GM21528 (cell line): ENCODE measurements around the gene AIG1.
"Not testable (repeated sequence)": the region's sequence is repeated elsewhere in the genome, so short reads cannot be mapped to it uniquely, and the experiment has no call there.

Experiments
- ATAC-seq: cut with Tn5 transposase; IDR thresholded peaks from one replicate; pipeline ENCODE4 v1.9.1; 2021; ENCODE audit warnings: mild to moderate bottlenecking, moderate library complexity; ENCODE audit not compliant: unreplicated experiment, low FRiP score

AIG1 gene

DNA sequence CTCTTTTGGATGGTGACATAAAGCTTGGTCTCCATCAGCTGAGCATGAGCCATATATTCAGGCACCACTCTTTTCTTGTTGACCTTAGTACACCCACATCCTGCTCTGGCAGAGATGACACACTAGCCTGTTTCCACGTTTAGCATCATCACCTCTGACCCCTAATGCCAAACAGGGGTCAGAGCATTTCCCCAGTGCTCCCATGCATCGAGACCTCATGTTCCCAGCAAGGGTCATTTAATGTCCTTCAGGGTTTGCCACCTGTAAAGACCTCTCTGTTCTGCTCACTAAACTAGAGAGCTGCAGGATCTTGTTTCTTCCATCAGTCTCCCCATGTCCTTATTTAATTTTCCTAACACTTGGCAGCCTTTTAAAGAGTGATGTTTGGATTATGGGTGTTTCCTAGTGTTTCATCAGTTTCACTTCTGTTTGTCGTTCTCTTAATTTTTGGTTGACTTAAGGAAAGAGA, 97.5 kb downstream of the AIG1 start:
- no peak for ATAC-seq

DNA sequence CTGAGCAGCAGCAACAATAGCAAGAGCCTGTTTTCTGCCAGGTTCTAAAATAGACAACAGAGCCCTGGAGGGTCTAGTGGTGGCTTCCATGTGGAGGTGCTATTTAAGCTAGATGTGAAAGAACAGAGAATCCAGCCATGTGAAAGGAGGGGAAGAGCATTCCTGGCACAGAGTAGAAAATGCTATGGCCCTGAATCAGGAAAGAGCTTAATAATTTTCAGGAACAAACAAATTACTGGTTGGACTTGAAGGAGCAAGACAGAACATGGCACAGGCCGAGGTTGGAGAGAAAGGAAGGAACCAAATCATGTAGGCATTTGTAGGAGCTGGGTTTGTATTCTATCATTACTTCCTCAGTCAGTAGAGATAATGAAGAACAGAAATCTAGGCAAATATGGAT, 98.3 kb downstream of the AIG1 start:
- ATAC-seq: no peak

GRCh38 chr6:143160015-143160414, 99.3 kb downstream of the AIG1 start:
- ATAC-seq: no peak

GRCh38 chr6:143160439-143161220, 99.9 kb downstream of the AIG1 start:
- no peak for ATAC-seq

DNA sequence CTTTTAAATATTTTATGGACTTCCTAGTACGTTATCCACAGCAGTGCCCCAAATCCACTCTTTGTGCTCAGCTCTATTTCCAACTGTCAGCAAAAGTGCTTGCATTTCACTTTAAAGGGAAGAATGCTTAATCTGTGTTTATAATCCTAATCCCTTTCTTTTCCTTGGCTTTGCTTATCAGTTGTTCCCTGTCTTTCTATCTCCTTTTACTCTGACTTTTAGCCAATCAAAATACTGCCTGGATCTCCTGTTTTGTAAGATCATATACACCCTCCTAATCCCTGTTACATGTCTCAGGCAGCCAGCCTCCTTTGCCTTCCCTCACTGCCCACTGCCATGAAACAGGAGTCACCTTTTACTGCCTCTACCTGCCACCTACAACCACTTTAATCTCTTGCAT, 102.9 kb downstream of the AIG1 start:
- no peak for ATAC-seq

DNA sequence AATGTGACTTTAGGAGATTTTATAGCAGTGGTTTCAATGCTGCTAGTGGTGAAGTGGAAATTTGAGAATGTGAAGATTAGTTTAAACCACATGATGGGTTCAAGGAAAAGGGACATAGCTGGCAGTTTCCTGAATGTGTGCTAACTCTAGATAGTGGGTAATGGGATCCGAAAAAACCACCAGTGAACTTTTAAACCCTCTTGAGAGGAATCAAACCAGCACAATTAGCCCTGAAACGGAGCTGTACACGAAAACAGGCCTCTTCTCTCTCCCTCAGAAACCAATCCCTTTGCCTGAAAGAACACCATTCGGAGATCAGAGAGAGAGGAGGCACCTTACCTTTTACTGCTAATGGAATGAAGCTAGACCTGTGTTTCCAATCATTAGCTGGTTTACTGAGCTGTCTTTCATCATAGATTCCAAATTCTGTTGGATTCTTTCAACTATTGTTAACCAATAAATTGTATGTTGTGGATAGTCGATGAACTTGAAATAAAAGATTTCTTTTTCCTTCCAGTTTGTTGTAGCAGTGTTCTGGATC, 103.9 kb downstream of the AIG1 start:
- no peak for ATAC-seq

DNA sequence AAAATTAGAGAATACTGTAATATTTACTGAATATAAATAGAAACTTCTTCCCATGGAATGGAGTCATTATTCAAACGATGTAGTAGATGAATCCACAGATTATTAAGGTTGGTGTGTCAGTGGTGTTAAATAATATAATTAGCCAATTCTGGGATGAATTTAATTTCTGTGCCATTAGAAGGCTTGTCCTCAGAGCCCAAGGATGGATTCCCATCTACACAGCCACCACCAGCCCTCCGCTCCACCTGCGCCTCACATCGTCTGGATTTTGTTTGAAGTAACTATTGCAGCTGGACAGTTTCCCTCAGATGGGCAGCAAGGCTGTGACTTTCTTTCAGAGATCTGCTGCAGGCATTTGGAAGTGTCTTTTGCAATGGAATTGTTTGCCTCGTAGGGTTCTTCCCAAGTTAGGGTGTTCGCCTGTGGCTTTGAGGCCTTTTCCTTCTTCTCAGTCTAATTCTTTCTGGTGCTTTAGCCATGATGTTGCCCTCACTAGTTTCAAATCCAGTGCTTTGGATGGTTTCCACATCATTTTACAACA, 104.7 kb downstream of the AIG1 start:
- no peak for ATAC-seq

GRCh38 chr6:143166247-143166695, 105.6 kb downstream of the AIG1 start:
- ATAC-seq: no peak

- ATAC-seq: no peak
Measured at GRCh38 chr6:143167224-143167623, 106.5 kb downstream of the AIG1 start.

- ATAC-seq: not testable (repeated sequence)
Measured at GRCh38 chr6:143168396-143168816, 107.7 kb downstream of the AIG1 start.

DNA sequence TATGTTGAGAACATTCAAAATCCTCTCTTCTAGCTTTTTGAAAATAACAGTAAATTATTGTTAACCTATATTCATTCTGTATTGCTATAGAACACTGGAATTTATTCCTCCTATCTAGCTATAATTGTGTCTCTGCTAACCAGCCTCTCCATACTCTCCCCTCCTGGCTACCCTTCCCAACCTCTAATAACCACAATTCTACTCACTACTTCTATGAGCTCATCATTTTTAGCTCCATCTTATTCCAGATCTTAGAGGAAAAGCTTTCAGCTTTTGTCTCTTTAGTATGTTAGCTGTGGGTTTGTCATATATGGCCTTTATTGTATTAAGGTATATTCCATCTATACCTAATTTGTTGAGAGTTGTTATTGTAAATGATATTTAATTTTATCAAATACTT, 108.8 kb downstream of the AIG1 start:
- ATAC-seq: no peak

GRCh38 chr6:143174516-143174915, 113.8 kb downstream of the AIG1 start:
- ATAC-seq: no peak

DNA sequence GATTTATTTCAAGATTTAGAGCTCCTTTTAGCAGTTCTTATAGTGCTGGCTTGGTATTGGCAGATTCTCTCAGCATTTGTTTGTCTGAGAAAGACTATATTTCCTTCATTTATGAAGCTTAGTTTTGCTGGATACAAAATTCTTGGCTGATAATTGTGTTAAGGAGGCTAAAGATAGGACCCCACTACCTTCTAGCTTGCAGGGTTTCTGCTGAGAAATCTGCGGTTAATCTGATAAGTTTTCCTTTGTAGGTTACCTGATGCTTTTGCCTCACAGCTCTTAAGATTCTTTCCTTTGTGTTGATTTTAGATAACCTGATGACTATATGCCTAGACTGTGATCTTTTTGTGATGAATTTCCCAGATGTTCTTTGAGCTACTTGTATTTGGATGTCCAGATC, 114.3 kb downstream of the AIG1 start:
- ATAC-seq: no peak

DNA sequence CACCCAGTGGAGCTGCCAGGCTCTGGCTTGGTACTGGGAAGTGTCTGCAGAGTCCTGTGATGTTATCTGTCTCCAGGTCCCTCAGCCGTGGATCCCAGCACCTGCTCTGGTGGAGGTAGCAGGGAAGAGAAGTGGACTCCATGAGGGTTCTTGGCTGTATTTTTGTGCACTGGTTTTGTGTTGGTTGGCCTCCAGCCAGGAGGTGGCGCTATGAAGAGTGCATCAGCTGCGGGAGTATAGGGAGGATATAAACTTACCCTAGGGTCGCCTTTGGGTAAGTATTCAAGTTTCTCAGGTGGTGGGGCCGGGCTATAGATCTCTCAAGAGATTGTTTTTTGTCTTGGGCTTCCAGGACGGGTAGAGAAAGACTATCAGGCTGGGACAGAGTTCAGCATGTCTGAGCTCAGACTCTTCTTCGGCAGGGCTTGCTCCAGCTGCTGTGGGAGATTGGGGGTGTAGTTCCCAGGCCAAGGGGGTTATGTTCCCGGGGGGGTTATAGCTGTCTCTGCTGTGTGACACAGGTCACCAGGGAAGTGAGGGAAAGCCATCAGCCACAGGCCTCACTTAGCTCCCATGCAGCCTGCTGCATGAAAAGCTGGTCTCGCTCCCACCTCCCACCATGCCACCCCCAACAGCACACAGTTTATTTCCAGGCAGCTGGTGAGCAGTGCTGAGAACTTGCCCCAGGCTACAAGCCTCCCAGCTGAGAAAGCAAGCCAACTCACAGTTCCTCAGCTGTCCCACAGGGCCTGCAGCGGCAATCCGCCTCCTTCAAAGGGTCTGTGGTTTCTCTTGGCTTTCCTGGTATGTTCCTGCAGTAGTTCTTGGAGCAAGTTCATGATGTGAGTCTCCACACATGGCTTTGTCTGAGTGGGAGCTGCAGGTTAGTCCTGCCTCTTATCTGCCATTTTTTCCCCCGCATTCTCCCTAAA, 115.7 kb downstream of the AIG1 start:
- no peak for ATAC-seq

- no peak for ATAC-seq
Measured at GRCh38 chr6:143177706-143178105, 117.0 kb downstream of the AIG1 start.

DNA sequence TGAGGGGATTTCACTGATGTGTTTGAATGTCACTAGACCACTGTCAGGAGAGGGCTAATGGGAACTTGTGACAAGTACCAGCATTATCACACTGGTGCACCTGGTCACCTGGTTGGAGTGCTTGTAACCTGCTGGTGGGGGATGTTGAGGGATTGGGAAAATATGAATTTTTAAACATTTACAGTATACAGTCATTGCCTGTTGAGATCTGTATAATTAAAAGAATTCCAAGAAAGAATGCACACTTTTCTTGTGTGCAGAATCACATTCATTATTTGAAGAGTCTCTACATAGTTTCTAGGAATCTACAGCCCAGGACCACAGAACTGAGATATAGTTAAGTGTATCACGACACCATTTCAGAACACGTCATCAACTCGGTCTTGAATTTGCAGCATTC, 118.4 kb downstream of the AIG1 start:
- no peak for ATAC-seq

- no peak for ATAC-seq
Measured at GRCh38 chr6:143179901-143180612, 119.4 kb downstream of the AIG1 start.

- no peak for ATAC-seq
Measured at GRCh38 chr6:143180826-143181225, 120.1 kb downstream of the AIG1 start.

DNA sequence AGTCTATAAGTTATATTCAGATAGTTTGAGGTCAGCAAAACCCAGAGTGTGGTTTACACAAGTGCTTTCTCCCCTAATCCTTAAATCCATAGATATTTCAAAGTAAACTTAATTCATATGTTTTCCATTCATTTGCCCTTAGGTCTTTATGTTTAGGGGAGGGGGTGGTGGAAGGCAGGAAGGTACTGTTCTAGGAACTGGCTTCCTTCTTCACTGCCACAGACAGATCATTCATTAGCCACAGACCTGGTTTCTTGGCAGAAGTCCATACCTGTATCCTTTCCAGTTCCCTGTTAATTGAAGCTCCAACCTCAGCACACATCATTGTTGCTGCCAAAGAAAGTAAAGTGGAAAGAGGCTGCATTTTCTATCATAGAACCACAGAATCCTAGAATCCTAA, 123.0 kb downstream of the AIG1 start:
- no peak for ATAC-seq

DNA sequence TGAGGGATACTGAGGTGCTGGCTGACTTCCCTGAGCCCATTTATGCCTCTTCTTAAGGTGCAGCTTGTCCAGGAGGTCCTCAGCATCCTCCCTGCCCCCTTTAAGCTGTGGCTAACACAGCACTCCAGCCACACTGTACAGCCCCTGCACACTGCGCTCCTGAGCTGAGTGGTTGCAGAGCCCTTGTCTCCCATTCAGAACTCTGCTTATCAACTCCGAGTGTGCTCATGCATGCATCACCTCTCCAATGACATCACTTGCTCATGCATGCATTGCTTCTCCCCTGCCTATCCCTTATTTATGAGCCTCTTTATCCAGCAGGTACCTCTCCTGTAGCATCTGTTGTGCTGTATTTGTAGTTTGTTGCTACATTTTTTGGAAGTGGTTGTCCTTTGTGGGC, 124.6 kb downstream of the AIG1 start:
- no peak for ATAC-seq
